NCI-H1105 (cell line): ENCODE data around the gene ABO.
"Not testable (repeated sequence)": the region's sequence is repeated elsewhere in the genome, so short reads cannot be mapped to it uniquely, and the experiment has no call there.

Experiments
- DNase-seq: peaks from one replicate; lab custom pipeline; 2025; lab: John Stamatoyannopoulos, UW

ABO gene

DNA sequence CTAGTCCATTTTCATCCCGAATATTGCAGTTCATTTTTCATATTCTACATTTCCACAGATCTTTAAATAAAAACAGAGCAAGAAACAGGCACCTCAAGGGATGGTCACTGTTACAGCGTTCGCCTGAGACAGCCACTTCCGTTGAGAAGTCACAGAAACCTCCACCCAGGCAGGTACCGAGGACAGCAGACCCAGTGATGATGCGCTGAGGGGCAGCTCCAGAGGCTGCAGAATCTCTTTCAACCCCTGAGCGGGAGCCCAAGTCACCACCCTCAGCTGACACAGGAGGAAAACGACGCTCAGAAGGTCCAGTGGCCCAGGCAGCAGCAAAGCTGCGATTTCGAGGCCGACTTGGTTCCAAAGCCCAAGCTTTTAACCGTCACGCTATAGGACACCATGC lies 32.8 kb downstream of the ABO start:
- DNase-seq, result no peak

- no peak for DNase-seq
Measured at GRCh38 chr9:133239533-133240090, 35.4 kb downstream of the ABO start.

DNA sequence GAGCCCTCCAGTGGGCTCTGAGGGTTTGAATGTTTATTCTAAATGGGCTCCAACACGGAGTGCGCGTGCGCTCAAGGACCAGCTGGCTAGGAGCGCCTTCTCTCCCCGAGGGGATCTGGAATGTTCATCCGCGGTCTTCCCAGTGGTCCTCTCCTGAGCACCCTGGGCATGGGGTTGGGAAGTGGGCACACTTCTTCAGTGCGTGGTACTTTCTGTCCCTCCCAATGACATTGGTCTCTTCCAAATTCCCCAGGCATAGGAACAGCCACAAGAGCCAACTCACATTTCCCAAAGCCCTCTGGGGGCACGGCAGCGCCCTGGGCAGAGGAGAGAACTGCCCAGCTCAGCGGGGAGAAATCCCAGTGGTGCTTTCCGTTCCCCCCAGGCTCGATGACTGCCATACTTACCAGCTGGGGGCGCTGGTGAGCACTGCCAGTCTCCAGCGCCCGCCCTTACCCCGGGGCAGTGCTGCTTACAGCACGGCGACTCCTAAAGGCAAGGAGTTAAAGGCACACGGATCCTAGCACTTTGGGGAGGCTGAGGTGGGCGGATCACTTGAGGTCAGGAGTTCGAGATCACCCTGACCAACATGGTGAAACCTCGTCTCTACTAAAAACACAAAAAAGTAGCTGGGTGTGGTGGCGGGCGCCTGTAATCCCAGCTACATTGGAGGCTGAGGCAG lies 36.0 kb downstream of the ABO start:
- no peak for DNase-seq

GRCh38 chr9:133238272-133238850 lies 36.6 kb downstream of the ABO start:
- DNase-seq, result no peak

- no peak for DNase-seq
Measured at GRCh38 chr9:133237035-133237731, 37.8 kb downstream of the ABO start.

- not testable (repeated sequence) for DNase-seq
Measured at GRCh38 chr9:133236291-133237034, 38.5 kb downstream of the ABO start.

- DNase-seq, result no peak
Measured at GRCh38 chr9:133235549-133236222, 39.3 kb downstream of the ABO start.

GRCh38 chr9:133234577-133235322 lies 40.3 kb downstream of the ABO start:
- no peak for DNase-seq

GRCh38 chr9:133233681-133234432 lies 41.1 kb downstream of the ABO start:
- no peak for DNase-seq

DNA sequence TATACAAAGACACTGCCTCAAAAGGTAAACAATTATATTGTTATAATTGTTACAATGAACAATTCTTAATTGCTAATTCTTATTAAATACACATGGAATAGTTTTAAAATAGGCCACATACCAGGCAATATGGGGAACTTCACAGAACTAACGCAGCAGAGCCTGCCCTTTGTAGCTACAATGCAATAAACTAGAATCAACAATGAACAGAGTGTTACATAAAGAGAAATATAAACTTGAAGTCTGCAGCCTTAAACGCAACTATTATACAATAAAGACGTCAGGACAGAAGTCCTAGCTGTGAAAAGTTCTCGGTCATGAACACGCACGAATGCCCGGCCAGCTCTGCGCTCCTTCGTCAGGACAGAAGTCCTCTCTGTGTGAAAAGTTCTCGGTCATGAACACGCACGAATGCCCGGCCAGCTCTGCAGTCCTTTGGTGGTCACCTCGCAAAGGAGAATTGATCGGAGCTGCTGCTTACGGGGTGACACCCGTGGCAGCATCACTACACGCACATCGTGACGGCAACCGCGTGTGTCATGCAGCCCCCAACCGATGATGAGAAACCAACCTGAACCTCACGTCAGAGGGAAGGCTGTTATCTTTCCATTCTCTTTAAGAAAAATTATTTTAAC lies 43.0 kb downstream of the ABO start:
- not testable (repeated sequence) for DNase-seq

GRCh38 chr9:133230514-133230913 lies 44.5 kb downstream of the ABO start:
- not testable (repeated sequence) for DNase-seq

DNA sequence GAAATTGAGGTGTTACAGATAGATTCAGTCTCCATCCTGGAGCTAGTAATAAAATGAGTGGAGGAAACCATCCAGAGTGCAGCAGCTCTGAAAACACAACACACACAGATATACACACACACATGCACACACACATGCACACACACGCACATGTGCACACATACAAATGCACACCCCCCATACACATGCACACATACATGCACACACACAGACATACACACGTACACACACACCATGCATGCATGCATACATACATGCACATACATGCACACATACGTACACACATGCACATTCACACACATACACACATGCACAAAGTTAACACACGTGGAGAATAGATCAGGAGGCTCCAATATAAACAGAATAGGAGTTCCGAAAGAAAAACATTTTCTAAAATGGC lies 44.9 kb downstream of the ABO start:
- DNase-seq, result no peak

DNA sequence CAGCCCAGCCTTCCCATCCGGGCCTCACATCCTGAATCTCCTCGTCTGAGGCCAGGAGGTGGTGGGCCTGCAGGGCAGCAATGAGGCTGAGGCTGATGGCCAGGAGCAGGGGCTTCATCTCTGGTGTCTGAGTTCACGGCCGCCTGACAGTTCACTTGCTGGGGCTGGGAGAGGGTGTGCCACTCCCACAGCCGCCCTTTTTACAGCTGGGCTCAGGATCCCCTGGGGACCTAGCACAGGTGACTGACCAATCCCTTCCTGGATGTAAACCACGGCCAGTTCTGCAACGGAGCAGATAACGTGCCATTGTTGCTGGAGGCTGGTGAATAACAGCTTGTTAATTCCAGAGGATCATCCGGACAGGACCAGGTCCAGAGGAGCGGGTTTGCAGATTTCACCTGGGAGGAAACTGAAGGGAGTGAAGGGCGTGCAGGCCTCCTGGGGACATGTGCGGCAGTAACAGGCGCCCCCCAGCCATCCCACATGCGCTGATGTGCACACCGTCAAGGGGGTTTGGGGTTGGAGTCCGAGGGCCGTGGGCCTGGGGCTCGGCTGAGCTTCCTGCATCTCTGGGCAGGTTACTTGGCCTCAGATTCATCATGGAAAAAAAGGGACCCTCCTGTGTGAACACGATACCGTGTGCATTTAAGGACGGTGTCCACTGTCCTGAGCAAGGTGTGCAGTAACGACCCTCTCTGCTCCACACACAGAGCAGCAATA lies 46.4 kb downstream of the ABO start:
- not testable (repeated sequence) for DNase-seq

GRCh38 chr9:133227996-133228395 lies 47.0 kb downstream of the ABO start:
- DNase-seq, result not testable (repeated sequence)

DNA sequence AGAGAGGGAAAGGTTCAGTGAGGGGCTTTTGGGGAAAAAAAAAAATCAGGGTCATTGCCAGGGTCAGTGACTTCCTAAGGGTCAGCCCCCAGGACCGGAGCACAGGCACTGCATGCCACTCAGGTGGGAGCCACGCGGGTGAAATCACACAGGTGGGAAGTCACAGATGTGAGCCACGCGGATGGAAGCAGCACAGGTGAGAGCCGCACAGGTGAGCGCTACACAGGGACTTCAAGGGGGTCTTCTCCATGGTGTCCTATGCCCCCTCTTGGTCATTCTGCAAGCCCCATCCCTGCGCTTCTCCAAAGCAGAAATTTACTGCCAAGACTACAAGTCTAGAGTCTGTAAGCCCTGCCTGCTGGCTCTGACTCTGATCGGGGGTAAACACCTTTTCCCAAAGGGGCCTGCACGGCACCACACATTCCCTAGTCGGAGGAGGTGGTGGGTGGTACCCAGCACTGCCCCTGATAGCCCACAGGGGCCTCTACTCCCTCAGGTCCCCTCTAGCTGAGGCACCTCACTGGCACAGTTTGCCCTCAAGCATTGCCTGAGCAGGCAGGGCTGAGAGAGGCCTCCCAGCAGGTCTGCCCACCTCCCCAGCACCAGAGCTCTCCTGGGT lies 47.6 kb downstream of the ABO start:
- no peak for DNase-seq

DNA sequence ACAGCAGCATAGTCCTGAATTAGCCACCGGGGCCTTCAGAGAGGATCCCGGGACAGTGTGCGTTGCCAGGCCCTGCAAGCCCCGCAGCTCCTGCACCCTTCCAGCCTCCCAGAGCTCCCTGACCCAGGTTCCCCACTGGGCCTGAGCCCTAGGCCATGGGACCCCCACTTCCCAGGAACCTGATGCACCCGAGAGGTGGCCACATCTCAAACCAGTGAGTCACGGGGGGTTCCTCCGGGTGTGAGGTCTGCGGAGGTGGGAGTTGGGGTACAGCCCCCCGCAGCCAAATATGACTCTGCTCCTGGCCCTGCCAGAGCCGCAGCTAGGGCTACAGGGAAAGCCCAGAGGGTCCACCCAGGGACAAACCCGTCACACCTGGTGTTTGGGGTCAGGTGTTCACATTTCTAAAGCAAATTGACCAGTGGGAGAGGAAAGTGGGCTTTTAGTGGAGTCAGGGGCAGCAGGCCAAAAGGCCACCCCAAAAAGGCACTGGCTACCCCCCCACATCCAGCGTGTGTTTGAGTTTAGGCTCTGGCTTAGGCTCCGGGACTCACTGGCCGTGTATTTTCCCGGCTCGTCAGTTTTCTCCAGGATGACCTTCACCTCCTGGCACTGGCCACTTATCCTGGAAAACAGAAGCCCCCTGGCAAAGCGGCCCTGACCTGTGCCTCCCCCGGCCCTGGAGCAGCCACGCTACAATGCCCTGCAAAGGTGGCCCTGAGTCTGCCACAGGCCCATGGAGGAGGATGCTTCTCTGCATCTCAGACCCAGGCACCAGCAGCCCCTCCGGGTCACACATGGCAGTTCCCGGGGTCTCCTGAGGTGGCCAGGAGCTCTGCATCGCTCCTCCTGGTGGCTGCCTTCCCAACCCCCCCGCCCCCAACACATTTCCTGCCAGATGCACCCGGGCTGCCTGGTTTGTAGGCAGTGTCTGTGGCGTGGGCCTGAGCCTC lies 48.5 kb downstream of the ABO start:
- no peak for DNase-seq
